ENCODE data around the gene CD164.

DNA sequence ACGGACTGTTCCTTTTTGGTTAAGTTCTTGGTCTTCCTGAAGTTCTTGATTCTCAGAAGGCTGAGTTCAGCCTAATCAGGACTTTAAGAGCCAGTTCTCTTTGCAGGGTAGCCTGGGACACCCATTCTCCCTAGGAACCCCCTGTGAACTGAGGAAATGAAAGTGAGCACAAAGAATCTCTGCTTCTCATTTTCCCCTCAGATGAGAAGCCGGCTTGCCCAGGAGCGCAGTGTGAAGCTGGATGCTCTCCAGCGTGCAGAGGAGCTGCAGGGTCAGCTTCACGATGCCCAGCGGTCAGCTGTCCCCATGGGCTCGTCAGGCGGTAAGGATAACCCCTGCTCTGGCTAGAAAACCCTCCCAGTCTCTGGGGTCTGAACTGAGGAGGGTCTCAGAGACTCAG is 34.0 kb downstream of the CD164 start:
- TF ChIP-seq POLR2A (IDR thresholded peaks at IDR 0.05; ENCODE audit: low read length), result no peak
- TF ChIP-seq GATA1 (IDR thresholded peaks at IDR 0.05; ENCODE audit: low read depth, low read length), result no peak

Measured in erythroblast (primary cell).